GM18505 (cell line): Measurements from ENCODE around the gene PRRC2B.
"Not testable (repeated sequence)": the region's sequence is repeated elsewhere in the genome, so short reads cannot be mapped to it uniquely, and the experiment has no call there.

Source experiments
- ATAC-seq: cut with Tn5 transposase; IDR thresholded peaks from one replicate; pipeline ENCODE4 v1.9.1; 2021; ENCODE audit not compliant: unreplicated experiment
- POLR2A ChIP-seq: IDR thresholded peaks from 4 replicates; pipeline ENCODE4 v1.6.1; 2011; ENCODE audit warnings: borderline replicate concordance; ENCODE audit not compliant: insufficient read depth, insufficient read length; ENCODE audit errors: extremely low read depth

Gene PRRC2B

DNA sequence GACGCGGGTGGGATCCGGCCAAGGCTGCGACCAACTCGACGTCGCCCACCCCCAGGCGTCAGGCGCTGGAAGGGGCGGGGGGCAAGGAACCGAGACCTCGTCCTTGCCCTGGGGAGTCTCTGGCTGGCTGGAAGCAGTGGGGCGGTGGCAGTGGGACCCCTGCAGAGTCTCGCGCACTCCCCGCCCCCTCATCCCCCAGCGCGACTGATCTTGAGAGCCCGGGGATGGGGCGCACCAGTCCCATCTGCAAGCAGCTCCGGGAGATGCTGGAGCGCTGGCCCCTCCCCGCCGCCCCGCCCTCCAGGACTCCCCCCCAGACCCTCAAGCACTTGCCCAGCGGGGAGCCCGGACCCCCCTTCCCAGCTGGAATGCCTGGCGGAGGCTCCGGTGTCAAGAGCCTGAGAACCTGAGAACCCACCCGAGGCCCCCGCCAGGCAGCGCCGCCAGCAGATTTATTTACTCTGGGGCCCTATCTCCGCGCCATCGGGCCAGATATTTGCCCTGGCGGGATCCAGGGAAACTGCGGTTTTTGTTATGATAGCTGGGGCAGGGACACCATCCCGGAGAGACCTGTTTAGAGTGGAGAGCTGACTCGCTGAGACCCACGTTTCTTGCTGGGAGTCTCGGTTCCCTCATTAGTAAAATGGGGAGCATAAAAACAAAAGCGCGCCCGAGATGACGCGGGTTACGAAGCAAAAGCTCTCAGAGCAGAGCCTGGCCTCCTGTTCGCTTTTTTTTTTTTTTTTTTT, 152.6 kb downstream of the PRRC2B start:
- no peak for TF ChIP-seq POLR2A
- ATAC-seq, result no peak

DNA sequence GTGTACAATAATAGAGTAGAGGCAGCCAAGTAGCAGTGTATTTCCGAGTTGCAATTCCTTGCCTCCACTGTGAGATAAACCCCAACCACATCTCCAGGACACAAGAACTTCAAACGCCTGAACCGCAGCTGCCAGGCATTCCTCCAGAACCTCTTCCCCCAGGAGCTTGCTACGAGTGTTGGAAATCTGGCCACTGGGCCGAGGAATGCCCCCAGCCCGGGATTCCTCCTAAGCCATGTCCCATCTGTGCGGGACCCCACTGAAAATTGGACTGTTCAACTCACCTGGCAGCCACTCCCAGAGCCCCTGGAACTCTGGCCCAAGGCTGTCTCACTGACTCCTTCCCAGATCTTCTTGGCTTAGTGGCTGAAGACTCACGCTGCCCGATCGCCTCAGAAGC, 155.3 kb downstream of the PRRC2B start:
- not testable (repeated sequence) for ATAC-seq
